Keratinocyte (primary cell): ENCODE results near the gene CD99L2. TPM values are rescaled to one million over a fixed set of nuclear protein-coding genes. Genes with fewer than 3 reads are reported as not detected.

Experiments
- DNase-seq: peaks from one replicate; pipeline ENCODE4 v3.0.0-alpha.2; 2011; ENCODE audit warnings: low read depth, missing footprints, low spot score
- FAIRE-seq: peaks from 2 replicates; lab custom pipeline; 2011; peaks lifted over from hg19 to GRCh38; lab: Jason Lieb, UNC
- H2AFZ ChIP-seq: 2 replicates; pipeline ENCODE4 v1.6.0; 2012; ENCODE audit warnings: low read length, control low read depth, inconsistent platforms; ENCODE audit not compliant: control insufficient read depth
- H3K27ac ChIP-seq: 2 replicates; pipeline ENCODE4 v1.5.1; 2011; ENCODE audit warnings: low read length; ENCODE audit not compliant: control insufficient read depth, insufficient read depth
- H3K27me3 ChIP-seq: 3 replicates; pipeline ENCODE4 v1.6.0; 2011; ENCODE audit warnings: low read length; ENCODE audit not compliant: control insufficient read depth, insufficient read depth; ENCODE audit errors: extremely low read depth
- H3K36me3 ChIP-seq, 2 experiments: 2 replicates in 1 of 2; 3 replicates in 1 of 2; pipeline ENCODE4 v1.5.1; 2011; ENCODE audit warnings: low read length in 2 of 2, mild to moderate bottlenecking in 1 of 2; ENCODE audit not compliant: control insufficient read depth in 2 of 2, insufficient read depth in 2 of 2; ENCODE audit errors: extremely low read depth in 1 of 2
- H3K4me1 ChIP-seq: 3 replicates; pipeline ENCODE4 v1.5.1; 2011; ENCODE audit warnings: low read length; ENCODE audit not compliant: control insufficient read depth, insufficient read depth; ENCODE audit errors: extremely low read depth
- H3K4me2 ChIP-seq: 3 replicates; pipeline ENCODE4 v1.6.0; 2011; ENCODE audit warnings: low read depth, low read length; ENCODE audit not compliant: control insufficient read depth, insufficient read depth; ENCODE audit errors: extremely low read depth
- H3K4me3 ChIP-seq, 3 experiments: fragments of 200-600 bp in 1 of 3; sonication (generic) in 1 of 3; 2 replicates in 2 of 3; 3 replicates in 1 of 3; pipeline ENCODE4 v1.5.1; 2011 to 2016; ENCODE audit warnings: low read length in 3 of 3, mild to moderate bottlenecking in 3 of 3, control low read depth in 2 of 3, inconsistent platforms in 1 of 3, low read depth in 1 of 3, mixed read lengths in 1 of 3, mixed run types in 1 of 3, moderate library complexity in 1 of 3; ENCODE audit not compliant: control insufficient read depth in 2 of 3, insufficient read depth in 2 of 3; ENCODE audit errors: extremely low read depth in 1 of 3
- H3K79me2 ChIP-seq: 2 replicates; pipeline ENCODE4 v1.6.0; 2012; ENCODE audit warnings: low read length; ENCODE audit not compliant: control insufficient read depth, insufficient read depth
- H3K9ac ChIP-seq: 3 replicates; pipeline ENCODE4 v1.6.0; 2011; ENCODE audit warnings: low read length; ENCODE audit not compliant: control insufficient read depth, insufficient read depth; ENCODE audit errors: extremely low read depth
- H3K9me1 ChIP-seq: 3 replicates; pipeline ENCODE4 v1.6.0; 2011; ENCODE audit warnings: low read length; ENCODE audit not compliant: control insufficient read depth, insufficient read depth; ENCODE audit errors: extremely low read depth
- H3K9me3 ChIP-seq: 2 replicates; pipeline ENCODE4 v1.5.1; 2012; ENCODE audit warnings: low read depth, low read length; ENCODE audit not compliant: control insufficient read depth
- H4K20me1 ChIP-seq: 3 replicates; pipeline ENCODE4 v1.6.0; 2011; ENCODE audit warnings: low read length; ENCODE audit not compliant: control insufficient read depth, insufficient read depth; ENCODE audit errors: extremely low read depth
- CTCF ChIP-seq, 3 experiments: IDR thresholded peaks in 1 of 3; conservative IDR thresholded peaks in 1 of 3; optimal IDR thresholded peaks in 1 of 3; 2 replicates in 2 of 3; 3 replicates in 1 of 3; pipeline versions ENCODE3 to v1.5.1; 2011; ENCODE audit warnings: low read length in 3 of 3, mild to moderate bottlenecking in 3 of 3, moderate library complexity in 2 of 3, control low read depth in 1 of 3, inconsistent platforms in 1 of 3; ENCODE audit not compliant: insufficient read depth in 2 of 3; ENCODE audit errors: extremely low read depth in 1 of 3
- EZH2 ChIP-seq: IDR thresholded peaks from one replicate; pipeline ENCODE4 v1.6.1; 2012; ENCODE audit warnings: inconsistent platforms, mild to moderate bottlenecking, low read length, moderate library complexity
- dilution Hi-C: fragments of 300-500 bp; cut with MboI; formaldehyde crosslinking; loops from one replicate; pipeline ENCODE4 v1.7.0; 2020; ENCODE audit warnings: low sequenced_read_pairs; ENCODE audit not compliant: extremely low pct_ligation_motif_present
- polyA plus RNA-seq, 5 experiments: library from polyadenylated mRNA; depleted of rRNA in 3 of 5; stranded (reverse) in 3 of 5; stranded (forward) in 1 of 5; unstranded in 1 of 5; fragments of >200 nt; gene quantifications; 1 replicate in 1 of 5; 2 replicates in 3 of 5; 3 replicates in 1 of 5; pipeline versions ENCODE4 v1.2.1 to v1.2.3, GENCODE V29; 2011 to 2012; ENCODE audit warnings: missing spikeins in 2 of 5, low read depth in 1 of 5, low replicate concordance in 1 of 5

Gene CD99L2
- polyA plus RNA-seq, 1 donor (not counting 4 experiments of a cell fraction or from before 2014, with no cell fraction given): 14.4 TPM

- DNase-seq (no peak), FAIRE-seq (no peak)
- Histone ChIP-seq H3K27ac (no peak overlapping the region), H4K20me1 (no peaks in the 10 kb centered on the region), H3K9ac (no peak overlapping the region), H3K4me3 (no peak overlapping the region), H3K79me2 (no peaks in the 10 kb centered on the region), H3K9me3 (peaks cover 2% of the 10 kb centered on the region), H3K4me2 (no peak overlapping the region), H2AFZ (no peak overlapping the region), H3K4me1 (peaks cover 21% of the 10 kb centered on the region), H3K9me1 (no peaks in the 10 kb centered on the region), H3K27me3 (no peaks in the 10 kb centered on the region), H3K36me3 (peaks cover 1 to 2% of the 10 kb centered on the region in 2 experiments)
- dilution Hi-C loops: no loop called here
- TF ChIP-seq EZH2 (no peak), CTCF (optimal IDR thresholded peaks at IDR 0.05 in 1 of 3, IDR thresholded peaks at IDR 0.05 in 1 of 3, conservative IDR thresholded peaks at IDR 0.05 in 1 of 3; ENCODE audit: extremely low read depth in 1 of 3, insufficient read depth in 2 of 3, low read length in 3 of 3) (no peak)
Measured at GRCh38 chrX:150769408-150769807, 129.1 kb downstream of the CD99L2 start.

GRCh38 chrX:150768580-150769190 lies 129.8 kb downstream of the CD99L2 start:
- H3K4me1 ChIP-seq: peaks cover 24% of the 10 kb centered on the region
- H3K9me1 ChIP-seq: no peaks in the 10 kb centered on the region
- peaks cover 1 to 2% of the 10 kb centered on the region in 2 experiments for H3K36me3 ChIP-seq
- no peak overlapping the region for H3K4me3 ChIP-seq
- H3K27me3 ChIP-seq: no peaks in the 10 kb centered on the region
- H3K27ac ChIP-seq: no peak overlapping the region
- H2AFZ ChIP-seq: no peak overlapping the region
- H3K4me2 ChIP-seq: no peak overlapping the region
- FAIRE-seq: no peak
- peaks cover 2% of the 10 kb centered on the region for H3K9me3 ChIP-seq
- H3K9ac ChIP-seq: no peak overlapping the region
- H4K20me1 ChIP-seq: no peaks in the 10 kb centered on the region
- dilution Hi-C loops: no loop called here
- TF ChIP-seq EZH2: no peak
- no peak for TF ChIP-seq CTCF (optimal IDR thresholded peaks at IDR 0.05 in 1 of 3, IDR thresholded peaks at IDR 0.05 in 1 of 3, conservative IDR thresholded peaks at IDR 0.05 in 1 of 3; ENCODE audit: extremely low read depth in 1 of 3, insufficient read depth in 2 of 3, low read length in 3 of 3)
- no peak for DNase-seq
- no peaks in the 10 kb centered on the region for H3K79me2 ChIP-seq
